ENCODE results near the gene SAA4.
"Not testable (repeated sequence)": the region's sequence is repeated elsewhere in the genome, so short reads cannot be mapped to it uniquely, and the experiment has no call there.

GRCh38 chr11:18189476-18190245, 46.9 kb downstream of the SAA4 start:
- TF ChIP-seq POLR2A, CTCF (IDR thresholded peaks at IDR 0.05): not testable (repeated sequence)
